Measurements from ENCODE around the gene AKR7A3. TPM values are rescaled to one million over a fixed set of nuclear protein-coding genes. Genes with fewer than 3 reads are reported as not detected.
A peak's percentile ranks its signal among the peaks of the same experiment; 100 is the strongest.
"Not testable (repeated sequence)": the region's sequence is repeated elsewhere in the genome, so short reads cannot be mapped to it uniquely, and the experiment has no call there.

The AKR7A3 gene
- polyA plus RNA-seq, 1 experiment, result 0.19 TPM

DNA sequence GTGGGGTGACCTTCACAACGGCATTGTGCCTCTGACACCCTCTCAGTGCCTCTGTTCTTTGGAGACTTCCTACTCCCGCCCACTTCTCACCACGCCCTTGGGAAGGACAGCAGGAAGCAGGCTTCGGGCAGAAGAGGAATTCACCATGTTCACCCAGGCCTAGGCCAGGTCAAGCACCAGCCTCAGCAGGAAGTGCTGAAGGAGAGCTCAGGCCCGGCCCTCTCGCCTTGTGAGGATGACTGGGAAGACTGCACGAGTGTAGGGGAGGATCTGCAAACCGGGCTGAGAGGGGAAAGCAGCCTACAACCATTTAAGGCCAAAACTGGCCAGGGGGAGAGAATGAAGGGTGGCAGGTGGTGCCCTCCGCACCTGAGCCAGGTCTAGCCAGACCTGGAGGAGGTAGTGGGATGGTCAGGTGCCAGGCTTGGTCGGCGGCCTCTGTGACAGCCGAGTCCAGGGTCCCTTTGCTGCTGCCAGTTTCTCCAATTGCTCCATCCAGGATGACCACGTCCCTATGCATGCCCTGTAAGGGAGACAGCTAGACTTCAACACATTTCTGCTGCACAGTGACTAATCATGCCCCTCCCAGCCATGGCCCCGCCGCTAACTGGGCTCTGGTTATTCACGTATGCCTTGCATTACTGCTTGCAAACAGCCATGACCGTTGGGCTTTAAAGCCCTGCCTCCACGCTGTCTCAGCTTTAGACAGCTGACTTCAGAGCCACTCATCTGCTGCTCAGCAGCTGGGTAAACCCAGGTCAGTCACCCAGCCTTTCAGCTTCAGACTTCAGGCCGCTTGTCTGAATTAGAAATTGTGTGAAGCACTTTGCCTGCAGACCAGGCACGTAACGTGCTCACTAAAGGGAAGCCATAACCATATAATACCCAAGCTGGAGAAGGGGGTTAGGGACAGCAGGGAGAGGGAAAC lies 28.1 kb downstream of the AKR7A3 start:
- ChIA-PET POLR2A (interaction anchor here (2.6 kb wide), 1 partner anchor 9 kb away, joined by 11 read pairs; the partner anchor contains the start of genes EMC1 and MRTO4), CTCF (interaction anchor here (0.5 kb wide), 1 partner anchor 23 kb away, joined by 3 read pairs; no protein-coding TSS in a partner anchor)

DNA sequence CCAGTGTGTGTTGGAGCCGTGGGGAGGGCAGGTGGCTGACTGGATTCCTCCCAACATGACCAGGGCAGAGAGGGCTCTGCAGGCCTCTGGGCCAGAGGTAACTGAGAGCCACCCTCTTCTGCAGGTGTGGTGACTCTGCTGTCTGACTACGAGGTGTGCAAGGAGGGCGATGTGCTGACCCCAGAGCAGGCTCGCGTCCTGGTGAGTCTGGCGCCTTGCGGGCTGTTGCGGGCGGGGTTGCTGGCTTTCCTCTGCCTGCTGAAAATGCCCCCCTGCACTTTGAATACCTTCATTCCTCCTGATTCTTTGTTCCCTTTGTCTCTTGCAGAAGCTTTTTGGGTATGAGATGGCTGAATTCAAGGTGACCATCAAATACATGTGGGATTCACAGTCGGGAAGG lies 30.2 kb downstream of the AKR7A3 start:
- no peak for DNase-seq (ENCODE audit: low read depth, low spot score)
- Histone ChIP-seq H3K9me3 (ENCODE audit: control insufficient read depth, insufficient read depth, low read length) (no peaks in the 10 kb centered on the region), H3K27ac (ENCODE audit: low read depth, low read length) (no peak overlapping the region), H3K4me3 (ENCODE audit: low read depth, low read length) (no peak overlapping the region), H3K27me3 (ENCODE audit: control insufficient read depth, insufficient read depth, low read length) (no peaks in the 10 kb centered on the region)
- no peak for TF ChIP-seq CTCF (IDR thresholded peaks at IDR 0.05; ENCODE audit: low read depth, low read length)
- ChIA-PET CTCF (no interaction called here), POLR2A (no interaction called here)

More for the DNA sequence above, 28.1 kb downstream of the AKR7A3 start:
- DNase-seq (ENCODE audit: low read depth, low spot score), result peak; percentile 59
- no peak for TF ChIP-seq CTCF (IDR thresholded peaks at IDR 0.05; ENCODE audit: low read depth, low read length)
- no peak overlapping the region for H3K4me3 ChIP-seq (ENCODE audit: low read depth, low read length)
- H3K9me3 ChIP-seq (ENCODE audit: control insufficient read depth, insufficient read depth, low read length), result no peaks in the 10 kb centered on the region
- peak overlapping the region; percentile 57 for H3K27ac ChIP-seq (ENCODE audit: low read depth, low read length)
- no peaks in the 10 kb centered on the region for H3K27me3 ChIP-seq (ENCODE audit: control insufficient read depth, insufficient read depth, low read length)

DNA sequence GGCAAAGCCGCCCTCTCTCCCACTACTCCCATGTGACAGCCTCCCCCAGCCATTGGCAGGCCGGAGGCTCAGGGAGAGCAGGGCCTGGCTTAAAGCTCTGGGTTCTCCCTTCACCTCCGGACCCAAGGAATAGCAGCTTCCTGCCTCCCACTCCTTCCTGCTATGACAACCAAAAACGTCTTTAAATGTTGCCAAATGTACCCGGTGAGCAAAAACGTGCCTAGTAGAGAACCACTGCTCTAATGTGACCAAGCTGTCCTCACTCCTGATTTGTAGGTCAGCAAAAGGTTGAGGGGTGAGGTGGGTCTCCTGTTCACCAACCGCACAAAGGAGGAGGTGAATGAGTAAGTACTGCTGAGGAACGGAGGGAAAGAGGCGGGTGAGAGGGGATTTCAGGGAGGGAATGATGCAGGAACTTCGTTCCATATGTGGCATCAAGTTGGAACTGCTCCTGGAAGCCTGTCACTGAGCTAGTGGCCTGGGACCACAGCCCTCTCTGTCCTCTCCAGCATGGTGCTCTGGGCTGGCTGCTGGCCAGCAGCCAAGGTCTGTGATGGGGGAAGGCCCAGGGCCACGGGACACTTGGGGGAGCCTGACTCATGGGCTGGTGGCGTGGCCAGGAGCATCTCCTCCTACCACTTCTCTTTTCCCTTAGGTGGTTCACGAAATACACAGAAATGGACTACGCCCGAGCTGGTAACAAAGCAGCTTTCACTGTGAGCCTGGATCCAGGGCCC lies 31.2 kb downstream of the AKR7A3 start:
- ChIA-PET POLR2A (interaction anchor here (1.2 kb wide), 1 partner anchor 55 kb away, joined by 4 read pairs; the partner anchor contains the start of genes AKR7A2 and SLC66A1), CTCF (no interaction called here)
- Histone ChIP-seq H3K27ac (ENCODE audit: low read depth, low read length) (no peak overlapping the region), H3K9me3 (ENCODE audit: control insufficient read depth, insufficient read depth, low read length) (no peaks in the 10 kb centered on the region), H3K4me3 (ENCODE audit: low read depth, low read length) (no peak overlapping the region), H3K27me3 (ENCODE audit: control insufficient read depth, insufficient read depth, low read length) (no peaks in the 10 kb centered on the region)
- no peak for DNase-seq (ENCODE audit: low read depth, low spot score)
- no peak for TF ChIP-seq CTCF (IDR thresholded peaks at IDR 0.05; ENCODE audit: low read depth, low read length)

DNA sequence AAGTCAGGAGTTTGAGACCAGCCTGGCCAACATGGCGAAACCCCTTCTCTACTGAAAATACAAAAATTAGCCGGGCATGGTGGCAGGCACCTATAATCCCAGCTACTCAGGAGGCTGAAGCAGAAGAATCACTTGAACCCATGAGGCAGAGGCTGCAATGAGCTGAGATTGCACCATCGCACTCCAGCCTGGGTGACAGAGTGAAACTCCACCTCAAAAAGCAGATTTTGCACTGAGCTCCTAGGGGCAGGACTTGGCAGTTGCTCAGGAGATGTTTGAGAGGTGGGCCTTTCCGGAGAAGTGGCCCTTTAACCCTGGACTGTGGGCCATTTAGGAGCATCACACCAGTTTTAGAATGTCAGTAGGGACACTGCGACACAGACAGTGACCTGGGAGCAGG lies 32.3 kb downstream of the AKR7A3 start:
- DNase-seq (ENCODE audit: low read depth, low spot score); POLR2A ChIA-PET; CTCF ChIA-PET; H3K27me3 ChIP-seq (ENCODE audit: control insufficient read depth, insufficient read depth, low read length); H3K9me3 ChIP-seq (ENCODE audit: control insufficient read depth, insufficient read depth, low read length); H3K27ac ChIP-seq (ENCODE audit: low read depth, low read length); H3K4me3 ChIP-seq (ENCODE audit: low read depth, low read length): not testable (repeated sequence)

DNA sequence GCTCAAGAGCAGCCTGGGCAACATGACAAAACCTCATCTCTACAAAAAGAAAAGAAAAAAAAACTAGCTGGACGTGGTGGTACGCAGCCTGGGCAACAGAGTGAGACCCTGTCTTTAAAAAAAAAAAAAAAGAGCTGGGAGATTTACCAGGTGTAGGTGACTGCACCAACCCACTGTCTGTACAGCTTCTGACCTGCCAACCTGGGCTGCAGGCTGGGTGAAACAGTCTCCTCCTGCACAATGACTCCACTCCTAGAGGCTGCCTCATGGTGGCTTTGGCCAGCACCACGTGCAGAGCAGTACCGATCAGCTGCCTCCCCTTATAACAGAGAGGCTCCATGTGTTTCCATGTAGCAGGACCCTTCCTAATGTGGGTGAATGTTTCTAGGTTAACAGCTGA lies 33.3 kb downstream of the AKR7A3 start:
- Histone ChIP-seq H3K27ac (ENCODE audit: low read depth, low read length) (no peak overlapping the region), H3K9me3 (ENCODE audit: control insufficient read depth, insufficient read depth, low read length) (peaks cover 3% of the 10 kb centered on the region; the same call in 1 of the 2 replicates), H3K4me3 (ENCODE audit: low read depth, low read length) (no peak overlapping the region), H3K27me3 (ENCODE audit: control insufficient read depth, insufficient read depth, low read length) (no peaks in the 10 kb centered on the region)
- TF ChIP-seq CTCF (IDR thresholded peaks at IDR 0.05; ENCODE audit: low read depth, low read length), result no peak
- no peak for DNase-seq (ENCODE audit: low read depth, low spot score)
- ChIA-PET CTCF (interaction anchor here (1.2 to 1.5 kb wide), 3 partner anchors 15 to 406 kb away, joined by 3 to 5 read pairs (median 4); no protein-coding TSS in a partner anchor), POLR2A (interaction anchor here (0.7 kb wide), 1 partner anchor 14 kb away, joined by 4 read pairs; no protein-coding TSS in a partner anchor)

Data from AG04450 (cell line).